HG03139 (cell line): ENCODE data around the gene EIF2D.

Experiments used
- ATAC-seq: cut with Tn5 transposase; IDR thresholded peaks from one replicate; pipeline ENCODE4 v1.9.1; 2021; ENCODE audit not compliant: unreplicated experiment

EIF2D gene

DNA sequence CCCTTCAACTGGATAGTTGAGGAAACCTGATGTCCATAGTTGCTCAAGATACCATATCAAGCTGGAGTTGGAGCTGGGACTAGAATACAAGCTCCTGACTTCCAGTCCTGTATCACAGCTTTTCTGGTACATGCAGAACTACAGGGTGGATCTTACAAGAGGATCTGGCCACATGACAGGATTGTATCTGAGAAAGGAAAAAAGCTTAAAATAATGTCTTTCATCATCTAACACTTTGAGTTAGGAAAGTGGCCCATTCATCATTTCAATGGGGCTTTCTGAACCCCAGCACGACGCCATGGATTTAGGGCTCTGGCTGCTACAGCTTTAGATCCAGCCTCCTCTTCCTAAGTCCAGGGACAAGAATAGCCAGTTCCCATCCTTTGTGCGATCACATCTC, 58.1 kb downstream of the EIF2D start:
- no peak for ATAC-seq

DNA sequence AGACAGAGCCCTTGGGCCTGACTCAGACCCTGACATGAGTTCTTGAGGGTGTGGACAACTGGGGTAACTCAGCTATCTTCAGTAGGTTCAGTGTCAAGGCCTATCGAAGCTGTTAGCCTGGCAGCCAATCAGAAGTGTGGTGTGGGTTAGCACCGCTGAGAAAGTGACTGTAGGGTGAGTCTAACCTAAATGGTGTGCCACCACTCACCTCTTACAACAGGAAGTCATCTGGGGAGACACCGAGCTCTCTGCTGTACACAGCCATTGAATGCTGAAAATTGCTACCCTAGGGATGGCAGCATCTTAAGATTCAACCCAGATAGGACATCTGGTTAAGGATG, 60.3 kb downstream of the EIF2D start:
- no peak for ATAC-seq

DNA sequence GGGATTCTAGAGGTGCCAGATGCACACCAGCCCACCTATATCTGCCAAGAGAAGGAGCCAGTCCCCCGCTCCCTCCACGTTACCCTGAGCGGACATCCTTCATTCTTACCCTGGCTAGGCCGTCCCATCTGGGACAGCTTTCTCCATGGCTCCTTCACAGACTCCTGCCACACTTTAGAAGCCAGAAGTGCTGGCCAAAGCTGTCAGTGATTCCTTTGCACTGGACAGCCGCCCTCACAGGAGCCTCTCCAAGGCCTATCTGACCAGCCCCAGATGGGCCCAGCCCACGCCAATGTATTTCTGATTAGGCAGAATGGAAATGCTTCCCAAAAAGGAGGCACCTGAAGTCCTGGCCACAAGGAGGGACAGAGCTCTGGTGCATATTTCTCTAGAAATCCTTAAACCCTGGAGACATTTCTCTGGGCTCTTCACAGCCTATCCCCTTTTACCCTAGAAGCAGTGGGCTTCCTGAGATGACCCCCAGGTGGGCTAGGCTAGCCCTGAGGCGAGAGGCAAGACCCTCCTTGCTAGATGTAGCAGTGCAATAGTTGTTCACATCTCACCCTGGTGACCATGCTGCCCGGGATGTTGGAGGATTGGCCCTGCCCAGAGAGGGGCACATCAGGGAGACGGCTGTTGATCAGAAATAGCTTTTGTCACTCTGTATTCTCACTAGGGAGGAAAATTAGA, 60.8 kb downstream of the EIF2D start:
- no peak for ATAC-seq

DNA sequence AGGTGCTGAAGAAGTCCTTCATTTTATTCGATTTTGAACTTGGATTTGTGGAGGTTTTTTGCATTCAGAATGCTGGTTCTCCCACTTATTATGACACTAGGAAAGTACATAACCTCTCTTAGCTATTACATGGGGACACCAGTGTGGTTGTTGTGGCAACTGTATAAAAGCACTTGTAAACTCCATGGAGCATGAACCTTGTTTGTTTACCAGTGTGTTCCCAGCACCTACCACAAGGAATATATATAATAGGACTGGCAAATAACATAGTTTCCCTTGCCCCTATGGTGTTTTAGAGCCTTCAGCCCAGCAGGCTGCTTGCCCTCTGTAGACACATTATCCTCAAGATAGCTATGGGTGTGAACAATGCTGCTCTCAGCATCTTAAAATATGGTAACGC, 61.8 kb downstream of the EIF2D start:
- no peak for ATAC-seq

DNA sequence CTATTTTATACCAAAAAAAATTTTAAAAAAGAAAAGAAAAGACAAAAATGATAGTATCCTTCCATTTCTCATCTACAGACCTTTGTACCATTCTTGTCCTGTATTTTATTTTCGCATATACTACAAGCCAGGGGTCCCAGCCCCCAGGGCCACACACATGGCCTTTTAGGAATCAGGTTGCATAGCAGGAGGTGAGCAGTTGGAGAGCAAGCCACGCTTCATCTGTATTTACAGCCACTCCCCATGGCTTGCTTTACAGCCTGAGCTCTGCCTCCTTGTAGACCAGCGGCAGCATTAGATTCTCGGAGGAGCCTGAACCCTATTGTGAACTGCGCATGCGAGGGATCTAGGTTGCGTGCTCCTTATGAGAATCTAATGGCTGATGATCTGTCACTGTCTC, 65.2 kb downstream of the EIF2D start:
- ATAC-seq: no peak

DNA sequence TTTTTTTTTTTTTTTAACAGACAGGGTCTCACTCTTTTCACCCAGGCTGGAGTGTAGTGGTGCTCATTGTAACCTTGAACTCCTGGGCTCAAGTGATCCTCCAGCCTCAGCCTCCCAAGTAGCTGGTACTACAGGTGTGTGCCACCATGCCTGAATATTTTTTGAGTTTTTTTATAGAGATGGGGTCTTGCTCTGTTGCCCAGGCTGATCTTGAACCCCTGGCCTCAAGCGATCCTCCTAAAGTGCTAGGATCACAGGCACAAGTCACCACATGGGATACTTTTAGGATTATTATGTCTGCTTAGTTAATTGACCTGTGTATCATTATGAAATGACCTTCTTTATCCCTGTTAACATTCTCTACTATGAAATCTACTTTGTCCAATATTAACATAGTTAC, 66.9 kb downstream of the EIF2D start:
- ATAC-seq: no peak

DNA sequence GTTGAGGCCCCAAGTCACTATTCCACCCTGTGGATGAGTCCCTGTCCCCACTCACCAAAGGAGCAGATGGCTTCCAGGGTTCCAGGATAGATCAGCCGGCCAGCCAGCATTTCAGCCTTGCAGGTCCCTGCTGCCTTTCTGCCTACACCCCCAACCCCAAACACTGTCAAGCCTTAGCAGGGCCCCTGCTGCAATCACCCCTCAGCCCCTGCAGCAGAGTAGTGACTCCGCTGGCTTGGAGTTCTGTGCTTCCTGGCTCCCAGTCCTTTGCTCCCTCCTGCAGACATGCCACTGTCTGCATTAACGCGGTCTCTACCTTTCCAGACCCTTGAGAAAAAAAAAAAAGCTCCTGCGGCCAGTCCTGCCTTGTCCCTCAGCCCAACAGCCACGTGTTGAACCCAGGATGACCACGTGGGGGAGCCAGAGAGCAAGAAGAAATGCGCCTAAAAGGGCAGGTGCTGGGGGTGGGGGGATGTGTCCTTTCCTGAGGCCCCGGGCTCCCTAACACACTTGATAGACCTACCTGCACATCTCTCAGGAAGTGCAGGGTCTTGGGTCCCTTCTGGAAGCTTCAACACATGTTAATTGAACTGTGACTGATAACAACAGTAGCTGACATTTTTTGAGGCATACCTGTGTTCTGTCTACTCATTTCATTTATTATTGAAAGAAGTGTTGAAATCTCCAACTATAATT, 67.6 kb downstream of the EIF2D start:
- no peak for ATAC-seq
